Fibroblast of the aortic adventitia (primary cell): ENCODE results near the gene BEGAIN. TPM values are rescaled to one million over a fixed set of nuclear protein-coding genes. Genes with fewer than 3 reads are reported as not detected.

ENCODE experiments used
- DNase-seq: peaks from one replicate; pipeline ENCODE4 v3.0.0-alpha.2; 2010; ENCODE audit warnings: low read depth
- H3K4me3 ChIP-seq: 2 replicates; pipeline ENCODE4 v1.5.1; 2011; ENCODE audit warnings: low read depth, mild to moderate bottlenecking, control low read depth, low read length, moderate library complexity
- CTCF ChIP-seq: IDR thresholded peaks from 2 replicates; pipeline ENCODE4 v1.5.1; 2011; ENCODE audit warnings: mild to moderate bottlenecking, low read length, control low read depth, inconsistent platforms; ENCODE audit not compliant: insufficient read depth
- total RNA-seq: library from RNA; depleted of rRNA; stranded (reverse); fragments of >200 nt; gene quantifications from 2 replicates; pipeline ENCODE4 v1.2.3, GENCODE V29; 2012; ENCODE audit warnings: low replicate concordance

The BEGAIN gene
- total RNA-seq, 1 donor, result 0.18 TPM

GRCh38 chr14:100540141-100540925 lies 46.9 kb downstream of the BEGAIN start:
- TF ChIP-seq CTCF, result no peak
- no peak for DNase-seq
- no peak overlapping the region for H3K4me3 ChIP-seq

- no peak overlapping the region for H3K4me3 ChIP-seq
- no peak for TF ChIP-seq CTCF
- DNase-seq, result no peak
Observed at GRCh38 chr14:100539766-100540140, 47.5 kb downstream of the BEGAIN start.

GRCh38 chr14:100539003-100539660 lies 48.1 kb downstream of the BEGAIN start:
- no peak for TF ChIP-seq CTCF
- H3K4me3 ChIP-seq, result no peak overlapping the region
- no peak for DNase-seq

- no peak for DNase-seq
- H3K4me3 ChIP-seq, result no peak overlapping the region
- TF ChIP-seq CTCF, result no peak
Observed at GRCh38 chr14:100538351-100539002, 48.7 kb downstream of the BEGAIN start.

- no peak for TF ChIP-seq CTCF
- no peak overlapping the region for H3K4me3 ChIP-seq
- DNase-seq, result no peak
Observed at GRCh38 chr14:100537446-100538350, 49.5 kb downstream of the BEGAIN start.

GRCh38 chr14:100536721-100537445 lies 50.3 kb downstream of the BEGAIN start:
- no peak for TF ChIP-seq CTCF
- H3K4me3 ChIP-seq, result no peak overlapping the region
- no peak for DNase-seq
